Esophagus squamous epithelium (tissue), 4 donors: ENCODE measurements around the gene SCG3.

Experiments
- POLR2A ChIP-seq, 4 donors: fragments of 450-650 bp; IDR thresholded peaks; one replicate each; pipeline ENCODE4 v1.6.1; 2017; ENCODE audit warnings: antibody characterized with exemption in 4 of 4, mild to moderate bottlenecking in 4 of 4, moderate library complexity in 3 of 4
- TF ChIP-seq, protein P1 (sequence below), 6 experiments: fragments of 450-650 bp in 4 of 6; fragments of 200-600 bp in 2 of 6; sonication (generic) in 2 of 6; IDR thresholded peaks; one replicate each; pipeline ENCODE4 v1.5.1; 2016 to 2019; ENCODE audit warnings: antibody characterized with exemption in 6 of 6, mild to moderate bottlenecking in 4 of 6, moderate library complexity in 4 of 6

- TF ChIP-seq, protein P1, sequence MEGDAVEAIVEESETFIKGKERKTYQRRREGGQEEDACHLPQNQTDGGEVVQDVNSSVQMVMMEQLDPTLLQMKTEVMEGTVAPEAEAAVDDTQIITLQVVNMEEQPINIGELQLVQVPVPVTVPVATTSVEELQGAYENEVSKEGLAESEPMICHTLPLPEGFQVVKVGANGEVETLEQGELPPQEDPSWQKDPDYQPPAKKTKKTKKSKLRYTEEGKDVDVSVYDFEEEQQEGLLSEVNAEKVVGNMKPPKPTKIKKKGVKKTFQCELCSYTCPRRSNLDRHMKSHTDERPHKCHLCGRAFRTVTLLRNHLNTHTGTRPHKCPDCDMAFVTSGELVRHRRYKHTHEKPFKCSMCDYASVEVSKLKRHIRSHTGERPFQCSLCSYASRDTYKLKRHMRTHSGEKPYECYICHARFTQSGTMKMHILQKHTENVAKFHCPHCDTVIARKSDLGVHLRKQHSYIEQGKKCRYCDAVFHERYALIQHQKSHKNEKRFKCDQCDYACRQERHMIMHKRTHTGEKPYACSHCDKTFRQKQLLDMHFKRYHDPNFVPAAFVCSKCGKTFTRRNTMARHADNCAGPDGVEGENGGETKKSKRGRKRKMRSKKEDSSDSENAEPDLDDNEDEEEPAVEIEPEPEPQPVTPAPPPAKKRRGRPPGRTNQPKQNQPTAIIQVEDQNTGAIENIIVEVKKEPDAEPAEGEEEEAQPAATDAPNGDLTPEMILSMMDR (IDR thresholded peaks at IDR 0.05), result no peak
- TF ChIP-seq POLR2A (IDR thresholded peaks at IDR 0.05), result no peak
Observed at GRCh38 chr15:51678096-51678495, 3.2 kb upstream of the SCG3 start.
